SH-SY5Y (cell line): ENCODE measurements around the gene PERCC1.

ENCODE experiments used
- GATA2 ChIP-seq: IDR thresholded peaks from 2 replicates; pipeline ENCODE4 v1.6.1; 2011; ENCODE audit warnings: mild to moderate bottlenecking, low read depth, low read length
- GATA3 ChIP-seq: IDR thresholded peaks from 2 replicates; pipeline ENCODE4 v1.6.1; 2011; ENCODE audit warnings: low read depth, mild to moderate bottlenecking, low read length, moderate library complexity

DNA sequence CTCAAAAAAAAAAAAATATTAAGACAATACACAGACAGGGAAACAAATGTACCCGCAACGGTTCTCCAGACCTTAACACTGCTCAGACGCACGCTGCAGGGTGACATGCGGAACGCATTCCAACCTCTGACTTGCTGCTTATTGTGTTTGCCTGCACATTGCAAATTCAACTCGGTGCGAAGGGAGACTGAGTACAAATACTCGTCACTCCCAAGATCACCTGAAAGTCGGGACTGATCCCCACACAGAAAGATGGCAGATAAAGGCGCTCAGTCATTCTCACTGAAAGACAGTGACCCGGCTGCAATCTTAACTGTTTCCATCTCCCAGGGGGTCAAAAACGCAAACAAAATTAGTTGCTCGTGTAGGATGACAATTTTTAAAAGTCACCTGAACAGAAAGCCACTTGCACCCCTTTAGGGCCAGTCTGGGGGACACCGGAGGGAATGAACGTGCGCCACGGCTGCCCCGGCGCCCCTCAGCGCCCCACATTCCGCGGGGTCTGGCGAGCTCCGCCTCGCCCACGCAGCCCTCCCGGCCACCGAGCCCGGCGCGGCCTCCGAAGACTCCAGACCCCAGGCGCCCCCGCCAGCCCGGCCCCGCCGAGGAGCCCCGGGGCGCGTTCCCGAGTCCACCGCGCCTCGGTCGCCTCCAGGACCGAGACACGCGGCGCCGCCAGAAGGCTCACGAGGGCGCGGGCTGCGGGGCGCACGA lies 43.4 kb downstream of the PERCC1 start:
- TF ChIP-seq GATA3 (no peak), GATA2 (no peak)
